Keratinocyte (primary cell): Measurements from ENCODE around the gene LAP3. TPM values are rescaled to one million over a fixed set of nuclear protein-coding genes. Genes with fewer than 3 reads are reported as not detected.

ENCODE experiments used
- DNase-seq: peaks from one replicate; pipeline ENCODE4 v3.0.0-alpha.2; 2011; ENCODE audit warnings: low read depth, missing footprints, low spot score
- FAIRE-seq: peaks from 2 replicates; lab custom pipeline; 2011; peaks lifted over from hg19 to GRCh38; lab: Jason Lieb, UNC
- H2AFZ ChIP-seq: 2 replicates; pipeline ENCODE4 v1.6.0; 2012; ENCODE audit warnings: low read length, control low read depth, inconsistent platforms; ENCODE audit not compliant: control insufficient read depth
- H3K27ac ChIP-seq: 2 replicates; pipeline ENCODE4 v1.5.1; 2011; ENCODE audit warnings: low read length; ENCODE audit not compliant: control insufficient read depth, insufficient read depth
- H3K27me3 ChIP-seq: 3 replicates; pipeline ENCODE4 v1.6.0; 2011; ENCODE audit warnings: low read length; ENCODE audit not compliant: control insufficient read depth, insufficient read depth; ENCODE audit errors: extremely low read depth
- H3K36me3 ChIP-seq, 2 experiments: 2 replicates in 1 of 2; 3 replicates in 1 of 2; pipeline ENCODE4 v1.5.1; 2011; ENCODE audit warnings: low read length in 2 of 2, mild to moderate bottlenecking in 1 of 2; ENCODE audit not compliant: control insufficient read depth in 2 of 2, insufficient read depth in 2 of 2; ENCODE audit errors: extremely low read depth in 1 of 2
- H3K4me1 ChIP-seq: 3 replicates; pipeline ENCODE4 v1.5.1; 2011; ENCODE audit warnings: low read length; ENCODE audit not compliant: control insufficient read depth, insufficient read depth; ENCODE audit errors: extremely low read depth
- H3K4me2 ChIP-seq: 3 replicates; pipeline ENCODE4 v1.6.0; 2011; ENCODE audit warnings: low read depth, low read length; ENCODE audit not compliant: control insufficient read depth, insufficient read depth; ENCODE audit errors: extremely low read depth
- H3K4me3 ChIP-seq, 3 experiments: fragments of 200-600 bp in 1 of 3; sonication (generic) in 1 of 3; 2 replicates in 2 of 3; 3 replicates in 1 of 3; pipeline ENCODE4 v1.5.1; 2011 to 2016; ENCODE audit warnings: low read length in 3 of 3, mild to moderate bottlenecking in 3 of 3, control low read depth in 2 of 3, inconsistent platforms in 1 of 3, low read depth in 1 of 3, mixed read lengths in 1 of 3, mixed run types in 1 of 3, moderate library complexity in 1 of 3; ENCODE audit not compliant: control insufficient read depth in 2 of 3, insufficient read depth in 2 of 3; ENCODE audit errors: extremely low read depth in 1 of 3
- H3K79me2 ChIP-seq: 2 replicates; pipeline ENCODE4 v1.6.0; 2012; ENCODE audit warnings: low read length; ENCODE audit not compliant: control insufficient read depth, insufficient read depth
- H3K9ac ChIP-seq: 3 replicates; pipeline ENCODE4 v1.6.0; 2011; ENCODE audit warnings: low read length; ENCODE audit not compliant: control insufficient read depth, insufficient read depth; ENCODE audit errors: extremely low read depth
- H3K9me1 ChIP-seq: 3 replicates; pipeline ENCODE4 v1.6.0; 2011; ENCODE audit warnings: low read length; ENCODE audit not compliant: control insufficient read depth, insufficient read depth; ENCODE audit errors: extremely low read depth
- H3K9me3 ChIP-seq: 2 replicates; pipeline ENCODE4 v1.5.1; 2012; ENCODE audit warnings: low read depth, low read length; ENCODE audit not compliant: control insufficient read depth
- H4K20me1 ChIP-seq: 3 replicates; pipeline ENCODE4 v1.6.0; 2011; ENCODE audit warnings: low read length; ENCODE audit not compliant: control insufficient read depth, insufficient read depth; ENCODE audit errors: extremely low read depth
- CTCF ChIP-seq, 3 experiments: IDR thresholded peaks in 1 of 3; conservative IDR thresholded peaks in 1 of 3; optimal IDR thresholded peaks in 1 of 3; 2 replicates in 2 of 3; 3 replicates in 1 of 3; pipeline versions ENCODE3 to v1.5.1; 2011; ENCODE audit warnings: low read length in 3 of 3, mild to moderate bottlenecking in 3 of 3, moderate library complexity in 2 of 3, control low read depth in 1 of 3, inconsistent platforms in 1 of 3; ENCODE audit not compliant: insufficient read depth in 2 of 3; ENCODE audit errors: extremely low read depth in 1 of 3
- EZH2 ChIP-seq: IDR thresholded peaks from one replicate; pipeline ENCODE4 v1.6.1; 2012; ENCODE audit warnings: inconsistent platforms, mild to moderate bottlenecking, low read length, moderate library complexity
- dilution Hi-C: fragments of 300-500 bp; cut with MboI; formaldehyde crosslinking; loops from one replicate; pipeline ENCODE4 v1.7.0; 2020; ENCODE audit warnings: low sequenced_read_pairs; ENCODE audit not compliant: extremely low pct_ligation_motif_present
- polyA plus RNA-seq, 5 experiments: library from polyadenylated mRNA; depleted of rRNA in 3 of 5; stranded (reverse) in 3 of 5; stranded (forward) in 1 of 5; unstranded in 1 of 5; fragments of >200 nt; gene quantifications; 1 replicate in 1 of 5; 2 replicates in 3 of 5; 3 replicates in 1 of 5; pipeline versions ENCODE4 v1.2.1 to v1.2.3, GENCODE V29; 2011 to 2012; ENCODE audit warnings: missing spikeins in 2 of 5, low read depth in 1 of 5, low replicate concordance in 1 of 5

LAP3 gene
- polyA plus RNA-seq, 1 donor (not counting 4 experiments of a cell fraction or from before 2014, with no cell fraction given), result 84.8 TPM

GRCh38 chr4:17654701-17655100 is 77.7 kb downstream of the LAP3 start:
- H3K27ac ChIP-seq, result no peak overlapping the region
- H3K9me1 ChIP-seq, result no peaks in the 10 kb centered on the region
- no peaks in the 10 kb centered on the region for H3K79me2 ChIP-seq
- no peaks in the 10 kb centered on the region for H3K4me1 ChIP-seq
- H3K9me3 ChIP-seq, result no peaks in the 10 kb centered on the region
- DNase-seq, result no peak
- H3K9ac ChIP-seq, result no peak overlapping the region
- H3K4me2 ChIP-seq, result no peak overlapping the region
- dilution Hi-C loops, result no loop called here
- no peak for FAIRE-seq
- H4K20me1 ChIP-seq, result no peaks in the 10 kb centered on the region
- H3K4me3 ChIP-seq, result no peak overlapping the region
- TF ChIP-seq EZH2 (no peak), CTCF (optimal IDR thresholded peaks at IDR 0.05 in 1 of 3, IDR thresholded peaks at IDR 0.05 in 1 of 3, conservative IDR thresholded peaks at IDR 0.05 in 1 of 3; ENCODE audit: extremely low read depth in 1 of 3, insufficient read depth in 2 of 3, low read length in 3 of 3) (no peak)
- no peak overlapping the region for H2AFZ ChIP-seq
- no peaks in the 10 kb centered on the region for H3K27me3 ChIP-seq
- H3K36me3 ChIP-seq, result no peaks in the 10 kb centered on the region

- FAIRE-seq (no peak), DNase-seq (no peak)
- TF ChIP-seq CTCF (optimal IDR thresholded peaks at IDR 0.05 in 1 of 3, IDR thresholded peaks at IDR 0.05 in 1 of 3, conservative IDR thresholded peaks at IDR 0.05 in 1 of 3; ENCODE audit: extremely low read depth in 1 of 3, insufficient read depth in 2 of 3, low read length in 3 of 3) (no peak), EZH2 (no peak)
- Histone ChIP-seq H3K4me3 (no peak overlapping the region), H3K9me3 (no peaks in the 10 kb centered on the region), H3K79me2 (no peaks in the 10 kb centered on the region), H3K27ac (no peak overlapping the region), H4K20me1 (no peaks in the 10 kb centered on the region), H3K4me1 (no peaks in the 10 kb centered on the region), H3K27me3 (no peaks in the 10 kb centered on the region), H2AFZ (no peak overlapping the region), H3K9me1 (no peaks in the 10 kb centered on the region), H3K9ac (no peak overlapping the region), H3K4me2 (no peak overlapping the region), H3K36me3 (no peaks in the 10 kb centered on the region)
- dilution Hi-C loops, result no loop called here
Measured at GRCh38 chr4:17657090-17657489, 80.1 kb downstream of the LAP3 start.

Other genes with a start within 250 kb of the LAP3 start
- 42.1 to 65.6 TPM (median 65.6 TPM) in 3 replicates for gene QDPR, start 65.1 kb upstream of the LAP3 start, polyA plus RNA-seq
- not detected in 3 replicates for gene CLRN2, start 62.0 kb upstream of the LAP3 start, polyA plus RNA-seq
- 12.3 to 22.5 TPM (median 21.7 TPM) in 3 replicates for gene MED28, start 37.4 kb downstream of the LAP3 start, polyA plus RNA-seq
- gene FAM184B, start 204.4 kb downstream of the LAP3 start, polyA plus RNA-seq, result 0.01 TPM in 3 replicates
- gene DCAF16, start 233.6 kb downstream of the LAP3 start, polyA plus RNA-seq, result 13.0 to 16.2 TPM (median 13.8 TPM) in 3 replicates
- gene NCAPG, start 233.8 kb downstream of the LAP3 start, polyA plus RNA-seq, result 1.8 to 18.0 TPM (median 8.8 TPM) in 3 replicates